GM23338 (cell line): Measurements from ENCODE around the gene VRTN. TPM values are rescaled to one million over a fixed set of nuclear protein-coding genes. Genes with fewer than 3 reads are reported as not detected.
A peak's percentile ranks its signal among the peaks of the same experiment; 100 is the strongest.

Experiments used
- ATAC-seq: fragments of 200-7000 bp; cut with Tn5 transposase; 3 replicates; pipeline ENCODE4 v1.9.1; 2020
- DNase-seq: peaks from one replicate; pipeline ENCODE4 v3.0.0-alpha.2; 2015; ENCODE audit warnings: low spot score
- H2AFZ ChIP-seq: fragments of 200-600 bp; sonication (generic); 2 replicates; pipeline ENCODE4 v1.8.0; 2016; ENCODE audit warnings: antibody characterized with exemption, mild to moderate bottlenecking, moderate library complexity
- H3F3A ChIP-seq: fragments of 200-600 bp; sonication (generic); replicated peaks from 2 replicates; pipeline ENCODE4 v1.8.0; 2017; ENCODE audit warnings: antibody characterized with exemption, mixed run types, low read depth
- H3K27ac ChIP-seq: fragments of 200-600 bp; sonication (generic); 2 replicates; pipeline ENCODE4 v1.6.1; 2016; ENCODE audit warnings: low read depth
- H3K27me3 ChIP-seq: fragments of 200-600 bp; sonication (generic); 2 replicates; pipeline ENCODE4 v1.8.0; 2016; ENCODE audit warnings: mild to moderate bottlenecking, mixed run types, moderate library complexity; ENCODE audit not compliant: insufficient read depth
- H3K36me3 ChIP-seq: fragments of 200-600 bp; sonication (generic); 2 replicates; pipeline ENCODE4 v1.8.0; 2016; ENCODE audit warnings: mild to moderate bottlenecking; ENCODE audit not compliant: insufficient read depth
- H3K4me1 ChIP-seq: fragments of 200-600 bp; sonication (generic); 2 replicates; pipeline ENCODE4 v1.8.0; 2016; ENCODE audit warnings: mild to moderate bottlenecking, moderate library complexity; ENCODE audit not compliant: insufficient read depth
- H3K4me2 ChIP-seq: fragments of 200-600 bp; sonication (generic); 2 replicates; pipeline ENCODE4 v1.7.1; 2017; ENCODE audit warnings: mixed run types
- H3K4me3 ChIP-seq: fragments of 200-600 bp; sonication (generic); 2 replicates; pipeline ENCODE4 v1.6.1; 2016; ENCODE audit warnings: mixed run types
- H3K79me2 ChIP-seq: fragments of 200-600 bp; sonication (generic); replicated peaks from 2 replicates; pipeline ENCODE4 v1.8.0; 2017; ENCODE audit warnings: mild to moderate bottlenecking; ENCODE audit not compliant: insufficient read depth
- H3K9me2 ChIP-seq: fragments of 200-600 bp; sonication (generic); 2 replicates; pipeline ENCODE4 v1.8.0; 2017; ENCODE audit not compliant: insufficient read depth
- H4K20me1 ChIP-seq: fragments of 200-600 bp; sonication (generic); replicated peaks from 2 replicates; pipeline ENCODE4 v1.8.0; 2017; ENCODE audit warnings: mild to moderate bottlenecking; ENCODE audit not compliant: insufficient read depth
- H3K27ac Mint-ChIP-seq: 2 replicates; pipeline ENCODE4 v1.8.0; 2020; ENCODE audit warnings: inconsistent platforms, mild to moderate bottlenecking, moderate library complexity, mixed read lengths
- H3K27me3 Mint-ChIP-seq: 3 replicates; pipeline ENCODE4 v1.8.0; 2022; ENCODE audit warnings: low read depth, mild to moderate bottlenecking, moderate library complexity, mixed read lengths, inconsistent platforms; ENCODE audit not compliant: insufficient read depth, poor library complexity
- H3K36me3 Mint-ChIP-seq: 3 replicates; pipeline ENCODE4 v1.8.0; 2021; ENCODE audit warnings: low read depth, mild to moderate bottlenecking, inconsistent platforms, moderate library complexity, mixed read lengths
- H3K4me1 Mint-ChIP-seq: 3 replicates; pipeline ENCODE4 v1.8.0; 2020; ENCODE audit warnings: mild to moderate bottlenecking, inconsistent platforms, mixed read lengths
- H3K4me3 Mint-ChIP-seq: 3 replicates; pipeline ENCODE4 v1.8.0; 2021; ENCODE audit warnings: moderate library complexity, mild to moderate bottlenecking, inconsistent platforms, mixed read lengths
- H3K9me3 Mint-ChIP-seq: 3 replicates; pipeline ENCODE4 v1.8.0; 2020; ENCODE audit warnings: moderate library complexity, mild to moderate bottlenecking, inconsistent platforms, mixed read lengths
- CTCF ChIP-seq, 2 experiments: fragments of 200-600 bp in 1 of 2; sonication (generic) in 1 of 2; conservative IDR thresholded peaks; 2 replicates each; pipeline versions ENCODE4 v1.5.1 to v1.6.1; 2016 to 2017; ENCODE audit warnings: antibody characterized with exemption in 2 of 2, low read depth in 2 of 2, mild to moderate bottlenecking in 2 of 2, moderate library complexity in 1 of 2
- NANOG ChIP-seq: IDR thresholded peaks from 2 replicates; pipeline ENCODE4 v1.6.1; 2016; ENCODE audit warnings: antibody characterized with exemption, borderline replicate concordance
- REST ChIP-seq: IDR thresholded peaks from one replicate; pipeline ENCODE4 v1.6.1; 2018; ENCODE audit warnings: antibody characterized with exemption; ENCODE audit not compliant: unreplicated experiment
- STAT1 ChIP-seq: IDR thresholded peaks from one replicate; pipeline ENCODE4 v1.6.1; 2016; ENCODE audit warnings: antibody characterized with exemption; ENCODE audit not compliant: unreplicated experiment
- ZNF331 ChIP-seq: fragments of 250-450 bp; sonication (Bioruptor Pico); IDR thresholded peaks from 2 replicates; pipeline ENCODE4 v1.5.0; 2020; ENCODE audit warnings: low read depth, mild to moderate bottlenecking, moderate library complexity
- ZNF462 ChIP-seq: fragments of 250-450 bp; sonication (Bioruptor Pico); IDR thresholded peaks from 2 replicates; pipeline ENCODE4 v1.5.0; 2020; ENCODE audit warnings: mild to moderate bottlenecking, moderate library complexity
- polyA plus RNA-seq: library from polyadenylated mRNA; unstranded; fragments of >200 nt; fragmentation: Nextera tagmentation; extraction: Ambion mirVana; gene quantifications from 2 replicates; pipeline ENCODE4 v1.2.1, GENCODE V29; 2016
- total RNA-seq: library from RNA; depleted of rRNA; stranded (reverse); fragments of >200 nt; shearing (Covaris generic); gene quantifications from 2 replicates; pipeline ENCODE4 v1.2.3, GENCODE V29; 2014

VRTN gene
- total and polyA plus RNA-seq, 2 experiments from 2014 or later = 63.9 to 143 TPM

- peaks cover 94% of the 10 kb centered on the region for H3K79me2 ChIP-seq
- no peak overlapping the region for H2AFZ ChIP-seq
These were observed 1.5 kb downstream of the VRTN start for GRCh38 chr14:74349757-74350156.

More at GRCh38 chr14:74349757-74350156, 1.5 kb downstream of the VRTN start:
- ATAC-seq = peak; percentile 10
- Histone ChIP-seq H3K36me3 (no peaks in the 10 kb centered on the region; the same call in 1 of the 2 replicates), H3K27ac (peak overlapping the region; percentile 82), H3K4me3 (peak overlapping the region; percentile 90), H3K9me2 (no peaks in the 10 kb centered on the region), H3K27me3 (no peaks in the 10 kb centered on the region), H3K4me1 (peaks cover 54% of the 10 kb centered on the region), H3K4me2 (peak overlapping the region; percentile 89), H4K20me1 (peaks cover 48% of the 10 kb centered on the region), H3F3A (peaks cover 15% of the 10 kb centered on the region; the same call in 1 of the 2 replicates)
- DNase-seq = peak; percentile 40
- peaks cover 38% of the 10 kb centered on the region for H3K4me1 Mint-ChIP-seq
- peaks cover 15% of the 10 kb centered on the region for H3K27me3 Mint-ChIP-seq
- TF ChIP-seq ZNF331 = no peak
- TF ChIP-seq CTCF (conservative IDR thresholded peaks at IDR 0.05; ENCODE audit: low read depth in 2 of 2) = no peak
- TF ChIP-seq STAT1 = no peak
- TF ChIP-seq ZNF462 (CRISPR knock-in tag) = no peak
- TF ChIP-seq REST = no peak
- TF ChIP-seq NANOG = no peak
- peak overlapping the region; percentile 55 for H3K27ac Mint-ChIP-seq
- H3K36me3 Mint-ChIP-seq = peaks cover 43% of the 10 kb centered on the region
- H3K9me3 Mint-ChIP-seq = no peaks in the 10 kb centered on the region
- H3K4me3 Mint-ChIP-seq = peak overlapping the region; percentile 92
